Erythroblast (primary cell): ENCODE measurements around the gene NID2.

Source experiments
- GATA1 ChIP-seq: IDR thresholded peaks from 2 replicates; pipeline ENCODE4 v1.6.1; 2011; ENCODE audit warnings: low read depth, mild to moderate bottlenecking, control low read depth, low read length, moderate library complexity
- POLR2A ChIP-seq: IDR thresholded peaks from 2 replicates; pipeline ENCODE4 v1.6.1; 2011; ENCODE audit warnings: mild to moderate bottlenecking, low read length

GRCh38 chr14:51993285-51993920 is 75.5 kb downstream of the NID2 start:
- TF ChIP-seq POLR2A, result no peak
- TF ChIP-seq GATA1, result no peak
